Type B pancreatic cell (in vitro differentiated cells): ENCODE measurements around the gene FNDC1. TPM values are rescaled to one million over a fixed set of nuclear protein-coding genes. Genes with fewer than 3 reads are reported as not detected.

ENCODE experiments used
- DNase-seq: peaks from one replicate; pipeline ENCODE4 v3.0.0; 2021; ENCODE audit warnings: mixed read lengths; ENCODE audit not compliant: unreplicated experiment; ENCODE audit errors: extremely low spot score
- H3K27ac Mint-ChIP-seq: 2 replicates; pipeline ENCODE4 v1.8.0; 2021; ENCODE audit warnings: mild to moderate bottlenecking, mixed read lengths
- H3K27me3 Mint-ChIP-seq: 2 replicates; pipeline ENCODE4 v1.8.0; 2021; ENCODE audit warnings: mixed read lengths
- H3K36me3 Mint-ChIP-seq: 2 replicates; pipeline ENCODE4 v1.8.0; 2021; ENCODE audit warnings: mixed read lengths
- H3K4me1 Mint-ChIP-seq: one replicate; pipeline ENCODE4 v1.8.0; 2021; ENCODE audit warnings: mixed read lengths; ENCODE audit not compliant: unreplicated experiment
- H3K4me3 Mint-ChIP-seq: 2 replicates; pipeline ENCODE4 v1.8.0; 2021; ENCODE audit warnings: mild to moderate bottlenecking, mixed read lengths
- H3K9me3 Mint-ChIP-seq: 2 replicates; pipeline ENCODE4 v1.8.0; 2021; ENCODE audit warnings: mixed read lengths
- total RNA-seq: library from RNA; stranded (reverse); gene quantifications from 2 replicates; pipeline ENCODE4 v1.2.1, GENCODE V29; 2021; ENCODE audit warnings: low replicate concordance
- TF ChIP-seq, protein P1 (sequence below): fragments of 200-600 bp; sonication (generic); conservative IDR thresholded peaks from 2 replicates; pipeline ENCODE4 v1.5.0; 2021; ENCODE audit warnings: antibody characterized with exemption, mild to moderate bottlenecking

Gene FNDC1
- total RNA-seq, 1 donor from 2014 or later, result 1.7 TPM

DNA sequence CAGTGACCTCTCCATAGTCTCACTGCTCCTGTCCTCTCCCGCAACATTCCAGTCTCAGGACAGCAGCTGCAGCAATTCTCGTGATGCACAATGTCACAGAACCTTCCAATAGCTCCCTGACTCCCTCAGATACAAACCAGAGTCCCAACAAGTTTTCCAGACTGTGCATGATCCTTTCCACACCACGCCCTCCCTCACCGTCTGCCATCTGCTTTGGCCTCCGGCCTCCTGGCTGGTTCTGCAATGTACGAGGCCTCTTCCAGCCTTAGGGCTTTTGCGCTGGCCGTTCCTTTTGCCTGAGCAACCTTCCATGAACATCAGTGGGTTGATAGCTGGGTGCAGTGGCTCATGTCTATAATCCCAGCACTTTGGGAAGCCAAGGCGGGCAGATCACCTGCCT, 9.6 kb downstream of the FNDC1 start:
- TF ChIP-seq, protein P1, sequence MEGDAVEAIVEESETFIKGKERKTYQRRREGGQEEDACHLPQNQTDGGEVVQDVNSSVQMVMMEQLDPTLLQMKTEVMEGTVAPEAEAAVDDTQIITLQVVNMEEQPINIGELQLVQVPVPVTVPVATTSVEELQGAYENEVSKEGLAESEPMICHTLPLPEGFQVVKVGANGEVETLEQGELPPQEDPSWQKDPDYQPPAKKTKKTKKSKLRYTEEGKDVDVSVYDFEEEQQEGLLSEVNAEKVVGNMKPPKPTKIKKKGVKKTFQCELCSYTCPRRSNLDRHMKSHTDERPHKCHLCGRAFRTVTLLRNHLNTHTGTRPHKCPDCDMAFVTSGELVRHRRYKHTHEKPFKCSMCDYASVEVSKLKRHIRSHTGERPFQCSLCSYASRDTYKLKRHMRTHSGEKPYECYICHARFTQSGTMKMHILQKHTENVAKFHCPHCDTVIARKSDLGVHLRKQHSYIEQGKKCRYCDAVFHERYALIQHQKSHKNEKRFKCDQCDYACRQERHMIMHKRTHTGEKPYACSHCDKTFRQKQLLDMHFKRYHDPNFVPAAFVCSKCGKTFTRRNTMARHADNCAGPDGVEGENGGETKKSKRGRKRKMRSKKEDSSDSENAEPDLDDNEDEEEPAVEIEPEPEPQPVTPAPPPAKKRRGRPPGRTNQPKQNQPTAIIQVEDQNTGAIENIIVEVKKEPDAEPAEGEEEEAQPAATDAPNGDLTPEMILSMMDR, result no peak
- H3K4me1 Mint-ChIP-seq, result peaks cover 4% of the 10 kb centered on the region
- H3K4me3 Mint-ChIP-seq, result no peak overlapping the region
- no peaks in the 10 kb centered on the region for H3K36me3 Mint-ChIP-seq
- no peak overlapping the region for H3K27ac Mint-ChIP-seq
- DNase-seq, result no peak
- H3K9me3 Mint-ChIP-seq, result no peaks in the 10 kb centered on the region
- peaks cover 58% of the 10 kb centered on the region for H3K27me3 Mint-ChIP-seq

DNA sequence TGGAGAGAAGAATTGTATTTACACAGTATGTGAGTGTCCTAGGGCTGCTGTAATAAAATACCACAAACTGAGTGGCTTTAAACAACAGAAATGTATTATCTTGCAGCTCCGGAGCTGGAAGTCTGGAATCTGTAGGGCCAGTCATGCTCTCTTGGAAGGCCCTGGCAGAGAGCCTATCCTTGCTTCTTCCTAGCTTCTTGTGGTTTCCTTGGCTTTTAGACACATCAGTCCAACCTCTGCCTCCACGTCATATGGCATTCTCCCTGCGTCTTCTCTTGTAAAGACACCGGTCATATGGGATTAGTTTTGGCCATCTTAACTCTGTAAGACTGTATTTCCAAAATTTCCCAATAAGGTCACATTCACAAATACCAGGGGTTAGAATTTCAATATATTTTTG, 10.8 kb downstream of the FNDC1 start:
- TF ChIP-seq, protein P1, result no peak
- H3K4me1 Mint-ChIP-seq, result peaks cover 4% of the 10 kb centered on the region
- no peak overlapping the region for H3K4me3 Mint-ChIP-seq
- H3K27ac Mint-ChIP-seq, result no peak overlapping the region
- H3K27me3 Mint-ChIP-seq, result peaks cover 53% of the 10 kb centered on the region
- no peaks in the 10 kb centered on the region for H3K9me3 Mint-ChIP-seq
- H3K36me3 Mint-ChIP-seq, result no peaks in the 10 kb centered on the region
- no peak for DNase-seq

DNA sequence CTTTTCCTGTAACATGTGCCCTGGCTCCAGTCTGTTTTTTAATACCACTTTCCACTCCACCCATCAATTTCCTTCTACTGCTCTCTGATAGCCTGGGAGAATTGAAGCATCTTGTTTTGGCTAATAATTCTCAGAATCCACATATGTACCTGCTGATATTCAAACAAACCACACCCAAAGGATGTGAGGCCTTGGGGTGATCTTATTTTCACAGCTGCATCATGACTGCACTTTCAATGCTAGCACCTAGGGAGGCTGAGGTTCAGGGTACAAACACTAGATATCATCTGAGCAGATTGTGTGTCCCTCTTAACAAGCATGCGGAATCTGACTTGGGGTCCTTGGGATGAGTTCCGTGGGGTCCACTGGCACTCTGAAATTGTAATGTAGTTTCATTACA, 12.7 kb downstream of the FNDC1 start:
- Mint-ChIP-seq H3K27ac (no peak overlapping the region), H3K27me3 (peaks cover 39% of the 10 kb centered on the region)
- TF ChIP-seq, protein P1, result no peak

DNA sequence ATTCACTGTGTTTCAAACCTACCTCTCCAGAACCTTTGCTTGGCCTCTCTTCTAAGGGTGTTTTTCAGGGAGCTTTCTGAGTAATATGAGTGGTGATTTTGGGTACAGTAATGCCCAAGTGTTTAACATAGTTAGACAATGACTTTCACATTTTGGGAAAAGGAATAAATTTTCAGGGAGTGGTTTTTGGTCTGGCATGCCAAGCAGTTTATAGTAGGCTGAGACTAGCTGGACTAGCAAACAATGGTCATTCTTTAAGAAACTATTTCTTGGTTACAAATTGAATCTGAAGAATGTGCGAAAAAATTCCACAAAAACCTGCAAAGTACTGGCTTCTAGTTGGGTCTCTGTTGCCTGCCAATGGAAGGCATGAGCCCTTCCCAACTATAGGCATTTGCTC, 15.4 kb downstream of the FNDC1 start:
- H3K4me3 Mint-ChIP-seq, result no peak overlapping the region
- peaks cover 35% of the 10 kb centered on the region for H3K27me3 Mint-ChIP-seq
- H3K27ac Mint-ChIP-seq, result no peak overlapping the region

More for the DNA sequence above, 12.7 kb downstream of the FNDC1 start:
- H3K9me3 Mint-ChIP-seq, result peaks cover 7% of the 10 kb centered on the region
- no peak for DNase-seq
- H3K4me3 Mint-ChIP-seq, result no peak overlapping the region
- no peaks in the 10 kb centered on the region for H3K36me3 Mint-ChIP-seq
- no peaks in the 10 kb centered on the region for H3K4me1 Mint-ChIP-seq

DNA sequence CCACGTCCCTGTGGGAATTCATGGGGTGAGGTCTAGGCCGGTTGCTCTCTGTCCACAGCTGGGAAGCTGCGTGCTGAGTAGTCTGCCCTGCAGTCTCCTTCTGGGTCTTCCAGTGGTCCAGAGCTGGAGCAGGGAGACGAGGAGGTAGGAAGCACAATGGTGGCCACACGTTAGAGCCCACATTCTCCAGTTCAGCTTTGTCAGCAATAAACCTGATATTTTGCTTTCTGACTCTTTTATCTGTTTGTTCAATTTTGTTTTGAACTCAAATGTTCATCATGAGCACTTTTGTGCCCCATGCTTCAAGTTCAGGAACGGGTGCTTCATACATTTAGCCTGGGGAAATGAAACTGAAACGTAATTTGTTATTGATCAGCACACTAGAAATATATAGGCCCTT, 21.3 kb downstream of the FNDC1 start:
- DNase-seq, result no peak
- Mint-ChIP-seq H3K4me1 (no peaks in the 10 kb centered on the region), H3K36me3 (no peaks in the 10 kb centered on the region), H3K4me3 (no peak overlapping the region), H3K27me3 (peaks cover 37% of the 10 kb centered on the region), H3K27ac (no peak overlapping the region), H3K9me3 (peaks cover 7% of the 10 kb centered on the region)
- TF ChIP-seq, protein P1, result no peak

More for the DNA sequence above, 15.4 kb downstream of the FNDC1 start:
- Mint-ChIP-seq H3K9me3 (peaks cover 7% of the 10 kb centered on the region), H3K36me3 (no peaks in the 10 kb centered on the region), H3K4me1 (no peaks in the 10 kb centered on the region)
- DNase-seq, result no peak
- TF ChIP-seq, protein P1, result no peak

DNA sequence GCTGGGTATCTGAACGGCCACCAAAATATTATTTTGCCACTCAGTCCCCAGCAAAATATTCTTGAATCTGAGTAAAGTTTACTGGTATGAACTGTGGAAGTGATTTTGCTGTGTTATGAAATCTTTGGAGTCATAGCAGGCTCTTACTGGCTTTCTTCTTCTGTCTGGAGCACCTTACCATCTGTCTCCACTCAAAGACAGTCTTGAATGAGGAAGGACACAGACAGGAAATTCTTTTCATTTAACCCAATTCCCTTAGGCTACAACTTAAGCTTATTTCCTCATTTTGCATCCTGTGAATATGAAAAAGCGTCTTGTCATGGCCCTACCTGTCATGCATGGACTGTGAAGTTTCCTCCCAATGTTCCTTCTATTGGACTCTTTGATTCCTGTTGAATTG, 24.7 kb downstream of the FNDC1 start:
- no peaks in the 10 kb centered on the region for H3K36me3 Mint-ChIP-seq
- peaks cover 51% of the 10 kb centered on the region for H3K27me3 Mint-ChIP-seq
- no peak overlapping the region for H3K4me3 Mint-ChIP-seq
- H3K4me1 Mint-ChIP-seq, result no peaks in the 10 kb centered on the region
- TF ChIP-seq, protein P1, result no peak
- no peak for DNase-seq
- no peak overlapping the region for H3K27ac Mint-ChIP-seq
- no peaks in the 10 kb centered on the region for H3K9me3 Mint-ChIP-seq
